PFSK-1 (cell line): ENCODE results near the gene PRDM1.

Experiments used
- POLR2AphosphoS5 ChIP-seq: IDR thresholded peaks from 2 replicates; pipeline ENCODE4 v1.6.1; 2012; ENCODE audit warnings: low read depth, mild to moderate bottlenecking, control low read depth, low read length, moderate library complexity
- SIN3A ChIP-seq: IDR thresholded peaks from 2 replicates; pipeline ENCODE4 v1.6.1; 2012; ENCODE audit warnings: mild to moderate bottlenecking, low read length, moderate library complexity, borderline replicate concordance; ENCODE audit not compliant: insufficient read depth
- TF ChIP-seq, protein P1 (sequence below), 2 experiments: IDR thresholded peaks; 2 replicates each; pipeline versions ENCODE4 v1.6.1 to v1.8.0; 2011 to 2012; ENCODE audit warnings: low read depth in 2 of 2, low read length in 2 of 2, control low read depth in 1 of 2, inconsistent platforms in 1 of 2, mild to moderate bottlenecking in 1 of 2, moderate library complexity in 1 of 2; ENCODE audit not compliant: insufficient read depth in 1 of 2

DNA sequence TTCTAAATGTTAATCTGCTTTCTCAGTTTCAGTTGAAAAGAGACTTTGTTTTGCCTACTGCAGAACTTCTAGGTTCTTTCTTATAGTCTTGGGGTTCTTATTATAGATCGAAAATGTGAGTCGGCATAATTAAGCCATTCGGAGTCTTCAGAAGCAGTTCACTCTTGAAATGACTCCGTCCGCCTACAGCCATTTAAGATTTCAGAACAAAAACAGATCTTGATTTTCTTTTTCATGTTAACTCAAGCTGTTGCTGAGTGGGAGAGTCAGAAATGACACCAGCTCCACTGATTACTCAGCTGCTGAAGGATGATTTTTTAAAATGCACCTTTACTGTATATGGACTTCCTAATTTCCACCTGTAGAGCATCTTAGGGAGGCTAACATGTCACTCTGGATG lies 15.9 kb downstream of the PRDM1 start:
- TF ChIP-seq POLR2AphosphoS5, result no peak
- no peak for TF ChIP-seq SIN3A
- TF ChIP-seq, protein P1, sequence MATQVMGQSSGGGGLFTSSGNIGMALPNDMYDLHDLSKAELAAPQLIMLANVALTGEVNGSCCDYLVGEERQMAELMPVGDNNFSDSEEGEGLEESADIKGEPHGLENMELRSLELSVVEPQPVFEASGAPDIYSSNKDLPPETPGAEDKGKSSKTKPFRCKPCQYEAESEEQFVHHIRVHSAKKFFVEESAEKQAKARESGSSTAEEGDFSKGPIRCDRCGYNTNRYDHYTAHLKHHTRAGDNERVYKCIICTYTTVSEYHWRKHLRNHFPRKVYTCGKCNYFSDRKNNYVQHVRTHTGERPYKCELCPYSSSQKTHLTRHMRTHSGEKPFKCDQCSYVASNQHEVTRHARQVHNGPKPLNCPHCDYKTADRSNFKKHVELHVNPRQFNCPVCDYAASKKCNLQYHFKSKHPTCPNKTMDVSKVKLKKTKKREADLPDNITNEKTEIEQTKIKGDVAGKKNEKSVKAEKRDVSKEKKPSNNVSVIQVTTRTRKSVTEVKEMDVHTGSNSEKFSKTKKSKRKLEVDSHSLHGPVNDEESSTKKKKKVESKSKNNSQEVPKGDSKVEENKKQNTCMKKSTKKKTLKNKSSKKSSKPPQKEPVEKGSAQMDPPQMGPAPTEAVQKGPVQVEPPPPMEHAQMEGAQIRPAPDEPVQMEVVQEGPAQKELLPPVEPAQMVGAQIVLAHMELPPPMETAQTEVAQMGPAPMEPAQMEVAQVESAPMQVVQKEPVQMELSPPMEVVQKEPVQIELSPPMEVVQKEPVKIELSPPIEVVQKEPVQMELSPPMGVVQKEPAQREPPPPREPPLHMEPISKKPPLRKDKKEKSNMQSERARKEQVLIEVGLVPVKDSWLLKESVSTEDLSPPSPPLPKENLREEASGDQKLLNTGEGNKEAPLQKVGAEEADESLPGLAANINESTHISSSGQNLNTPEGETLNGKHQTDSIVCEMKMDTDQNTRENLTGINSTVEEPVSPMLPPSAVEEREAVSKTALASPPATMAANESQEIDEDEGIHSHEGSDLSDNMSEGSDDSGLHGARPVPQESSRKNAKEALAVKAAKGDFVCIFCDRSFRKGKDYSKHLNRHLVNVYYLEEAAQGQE (IDR thresholded peaks at IDR 0.05; ENCODE audit: insufficient read depth in 1 of 2, low read depth in 2 of 2, low read length in 2 of 2), result no peak
